HEK293 (cell line): ENCODE measurements around the gene PIK3R3.

Source experiments
- CTCF ChIA-PET: fragments of 350-600 bp; formaldehyde crosslinking; extraction: SDS; loops from one replicate; lab custom pipeline; 2021; ENCODE audit warnings: antibody characterized with exemption; lab: Yijun Ruan, JAX
- POLR2A ChIA-PET: fragments of 300-600 bp; formaldehyde crosslinking; extraction: SDS; loops from one replicate; lab custom pipeline; 2020; ENCODE audit warnings: antibody characterized with exemption, inconsistent platforms; lab: Yijun Ruan, JAX
- H3K27ac ChIP-seq: fragments of 200-500 bp; sonication (Bioruptor generic); 2 replicates; pipeline ENCODE4 v1.5.1; 2014; ENCODE audit warnings: low read depth, low read length, control low read depth, inconsistent platforms; ENCODE audit errors: extremely low read depth
- H3K36me3 ChIP-seq, 2 experiments: fragments of 200-500 bp in 1 of 2; sonication (Bioruptor generic) in 1 of 2; 1 replicate in 1 of 2; 2 replicates in 1 of 2; pipeline ENCODE4 v1.5.1; 2014 to 2017; ENCODE audit warnings: inconsistent platforms in 2 of 2, low read length in 2 of 2; ENCODE audit not compliant: control insufficient read depth in 2 of 2, insufficient read depth in 1 of 2
- H3K4me1 ChIP-seq: fragments of 200-500 bp; sonication (Bioruptor generic); 2 replicates; pipeline ENCODE4 v1.5.1; 2014; ENCODE audit warnings: mild to moderate bottlenecking, low read length, inconsistent platforms; ENCODE audit not compliant: control insufficient read depth, insufficient read depth
- H3K4me3 ChIP-seq: 2 replicates; pipeline ENCODE4 v1.5.1; 2011; ENCODE audit warnings: low read depth, mild to moderate bottlenecking, control low read depth, low read length, moderate library complexity
- H3K9me3 ChIP-seq: fragments of 200-500 bp; sonication (Bioruptor generic); 2 replicates; pipeline ENCODE4 v1.5.1; 2014; ENCODE audit warnings: low read depth, low read length, inconsistent platforms; ENCODE audit not compliant: control insufficient read depth, insufficient read depth
- ATF2 ChIP-seq: fragments of 450-650 bp; formaldehyde crosslinking; IDR thresholded peaks from 2 replicates; pipeline ENCODE4 v1.5.1; 2016; ENCODE audit warnings: missing biosample characterization, missing genetic modification characterization, low read depth
- KLF1 ChIP-seq: fragments of 450-650 bp; formaldehyde crosslinking; IDR thresholded peaks from 2 replicates; pipeline ENCODE4 v1.5.1; 2016; ENCODE audit warnings: missing biosample characterization, missing genetic modification characterization
- OSR2 ChIP-seq: fragments of 450-650 bp; formaldehyde crosslinking; IDR thresholded peaks from 2 replicates; pipeline ENCODE4 v1.5.1; 2016; ENCODE audit warnings: missing biosample characterization, missing genetic modification characterization
- PRDM2 ChIP-seq: fragments of 450-650 bp; formaldehyde crosslinking; IDR thresholded peaks from 2 replicates; pipeline ENCODE4 v1.5.1; 2016; ENCODE audit warnings: missing biosample characterization, missing genetic modification characterization, borderline replicate concordance
- SP7 ChIP-seq: fragments of 450-650 bp; formaldehyde crosslinking; IDR thresholded peaks from 2 replicates; pipeline ENCODE4 v1.5.1; 2016; ENCODE audit warnings: missing biosample characterization, missing genetic modification characterization
- ZBTB6 ChIP-seq: fragments of 450-650 bp; formaldehyde crosslinking; IDR thresholded peaks from 2 replicates; pipeline ENCODE4 v1.5.1; 2017; ENCODE audit warnings: missing biosample characterization, missing genetic modification characterization
- ZNF16 ChIP-seq: fragments of 450-650 bp; formaldehyde crosslinking; IDR thresholded peaks from 2 replicates; pipeline ENCODE4 v1.5.1; 2016; ENCODE audit warnings: low read depth, missing biosample characterization, missing genetic modification characterization
- ZNF302 ChIP-seq: fragments of 450-650 bp; formaldehyde crosslinking; IDR thresholded peaks from 2 replicates; pipeline ENCODE4 v1.5.1; 2016; ENCODE audit warnings: missing biosample characterization, missing genetic modification characterization, low read depth
- ZNF362 ChIP-seq: fragments of 450-650 bp; formaldehyde crosslinking; IDR thresholded peaks from 2 replicates; pipeline ENCODE4 v1.5.1; 2016; ENCODE audit warnings: missing biosample characterization, missing genetic modification characterization
- ZNF518A ChIP-seq: fragments of 450-650 bp; formaldehyde crosslinking; conservative IDR thresholded peaks from 2 replicates; pipeline ENCODE4 v1.5.1; 2016; ENCODE audit warnings: low read depth, missing biosample characterization, missing genetic modification characterization
- ZNF596 ChIP-seq: fragments of 450-650 bp; IDR thresholded peaks from 2 replicates; pipeline ENCODE4 v1.5.0; 2018; ENCODE audit warnings: missing biosample characterization, mild to moderate bottlenecking, missing genetic modification characterization, moderate library complexity
- ZNF701 ChIP-seq: fragments of 450-650 bp; formaldehyde crosslinking; IDR thresholded peaks from 2 replicates; pipeline ENCODE4 v1.5.1; 2016; ENCODE audit warnings: missing biosample characterization, missing genetic modification characterization
- ZNF777 ChIP-seq: fragments of 450-650 bp; formaldehyde crosslinking; IDR thresholded peaks from 2 replicates; pipeline ENCODE4 v1.5.1; 2017; ENCODE audit warnings: missing biosample characterization, missing genetic modification characterization, borderline replicate concordance
- ZNF792 ChIP-seq: fragments of 450-650 bp; formaldehyde crosslinking; IDR thresholded peaks from 2 replicates; pipeline ENCODE4 v1.5.1; 2016; ENCODE audit warnings: missing biosample characterization, missing genetic modification characterization
- ZNF830 ChIP-seq: fragments of 450-650 bp; IDR thresholded peaks from 2 replicates; pipeline ENCODE4 v1.5.0; 2018; ENCODE audit warnings: missing biosample characterization, missing genetic modification characterization, low read depth, mild to moderate bottlenecking, moderate library complexity

Gene PIK3R3

GRCh38 chr1:46056325-46056724 lies 76.1 kb downstream of the PIK3R3 start:
- H3K4me3 ChIP-seq = no peak overlapping the region
- POLR2A ChIA-PET = no interaction called here
- CTCF ChIA-PET = no interaction called here
- H3K4me1 ChIP-seq = no peaks in the 10 kb centered on the region
- no peak overlapping the region for H3K27ac ChIP-seq
- H3K9me3 ChIP-seq = no peaks in the 10 kb centered on the region
- peaks cover 7 to 38% of the 10 kb centered on the region in 2 experiments for H3K36me3 ChIP-seq
- TF ChIP-seq OSR2 (tag by site-specific recombination) (no peak), ZNF518A (tag by site-specific recombination) (no peak), ZNF362 (tag by site-specific recombination) (no peak), ZNF777 (no peak), ZNF701 (tag by site-specific recombination) (no peak), ZNF792 (tag by site-specific recombination) (no peak)

GRCh38 chr1:46053734-46054133 lies 78.7 kb downstream of the PIK3R3 start:
- no peaks in the 10 kb centered on the region for H3K9me3 ChIP-seq
- ChIA-PET POLR2A (interaction anchor here (0.9 to 1.8 kb wide), 2 partner anchors 79 to 130 kb away, joined by 3 to 5 read pairs; partner anchors contain the start of gene PIK3R3), CTCF (interaction anchor here (0.9 to 2.7 kb wide), 2 partner anchors 16 to 170 kb away, joined by 3 to 9 read pairs; no protein-coding TSS in a partner anchor)
- peaks cover 0 to 21% of the 10 kb centered on the region in 2 experiments; a peak in 1 of 3 replicates for H3K36me3 ChIP-seq
- H3K4me1 ChIP-seq = no peaks in the 10 kb centered on the region
- no peak overlapping the region for H3K27ac ChIP-seq
- H3K4me3 ChIP-seq = no peak overlapping the region
- TF ChIP-seq PRDM2 (tag by site-specific recombination) = no peak
- TF ChIP-seq ATF2 = no peak
- no peak for TF ChIP-seq ZNF596 (tag by site-specific recombination)
- TF ChIP-seq ZNF302 (tag by site-specific recombination) = no peak
- TF ChIP-seq SP7 = no peak
- TF ChIP-seq ZBTB6 = no peak
- TF ChIP-seq ZNF16 (tag by site-specific recombination) = no peak
- TF ChIP-seq KLF1 (tag by site-specific recombination) = 0 out of 2 replicates have a peak, but pooled peaks have one; percentile 15
- TF ChIP-seq ZNF830 (tag by site-specific recombination) = no peak
